CD4-positive, alpha-beta T cell treated with Interleukin-10 for 1 hour (primary cell): ENCODE measurements around the gene ONECUT3.
"Not testable (repeated sequence)": the region's sequence is repeated elsewhere in the genome, so short reads cannot be mapped to it uniquely, and the experiment has no call there.

Experiments
- DNase-seq: peaks from one replicate; pipeline ENCODE4 v3.0.0-alpha.2; 2020

ONECUT3 gene

DNA sequence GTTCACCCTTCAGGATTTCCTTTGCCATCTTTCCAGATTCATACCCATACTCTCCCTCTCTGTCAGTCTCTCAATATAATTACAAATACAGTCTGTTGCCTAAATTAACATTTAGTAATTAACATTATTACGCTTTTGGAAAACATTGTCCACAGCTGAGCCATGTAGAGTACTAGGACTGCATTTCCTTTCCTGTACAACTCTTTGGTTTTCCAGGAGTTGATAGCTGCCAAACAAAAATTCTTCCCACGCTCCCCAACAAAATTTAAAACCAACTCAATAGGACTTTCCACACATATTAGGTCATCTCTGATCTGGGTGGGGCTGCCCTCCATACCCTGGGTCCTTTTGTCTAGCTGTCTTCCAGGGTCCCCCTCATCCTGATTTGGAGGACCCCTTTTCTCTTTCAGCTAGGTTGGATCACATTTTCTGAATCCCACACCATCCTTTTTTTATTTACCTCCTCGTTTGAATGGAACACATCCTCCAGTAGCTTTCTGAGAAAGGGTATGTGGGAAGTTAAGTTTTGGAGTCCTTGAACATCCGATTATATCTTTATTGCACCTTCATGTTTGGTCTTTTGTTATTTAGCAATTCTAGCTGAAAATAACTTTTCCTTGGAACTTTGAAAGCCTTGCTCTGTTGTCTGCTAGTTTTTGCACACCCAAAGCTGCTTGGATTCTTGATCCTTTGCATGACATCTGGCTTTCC lies 17.7 kb downstream of the ONECUT3 start:
- no peak for DNase-seq

DNA sequence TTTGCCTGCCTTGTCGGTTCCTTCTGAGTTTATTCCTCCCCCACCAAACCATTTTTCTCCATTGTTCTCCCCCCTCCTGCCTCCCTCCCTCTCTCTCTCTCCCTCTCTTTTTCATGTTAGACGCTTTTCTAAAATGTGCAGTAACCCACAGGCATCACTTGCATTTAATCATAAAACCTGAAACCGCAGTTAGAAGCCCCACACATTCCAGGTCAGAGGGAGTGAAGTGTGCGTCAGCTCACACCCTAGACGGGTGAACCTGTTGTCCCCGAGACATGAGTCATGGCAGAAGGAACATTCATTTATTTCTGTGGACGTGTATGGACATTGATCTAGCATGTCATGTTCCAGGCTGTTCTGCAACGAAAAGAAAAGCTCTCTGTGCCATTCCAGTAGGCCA lies 19.9 kb downstream of the ONECUT3 start:
- no peak for DNase-seq

DNA sequence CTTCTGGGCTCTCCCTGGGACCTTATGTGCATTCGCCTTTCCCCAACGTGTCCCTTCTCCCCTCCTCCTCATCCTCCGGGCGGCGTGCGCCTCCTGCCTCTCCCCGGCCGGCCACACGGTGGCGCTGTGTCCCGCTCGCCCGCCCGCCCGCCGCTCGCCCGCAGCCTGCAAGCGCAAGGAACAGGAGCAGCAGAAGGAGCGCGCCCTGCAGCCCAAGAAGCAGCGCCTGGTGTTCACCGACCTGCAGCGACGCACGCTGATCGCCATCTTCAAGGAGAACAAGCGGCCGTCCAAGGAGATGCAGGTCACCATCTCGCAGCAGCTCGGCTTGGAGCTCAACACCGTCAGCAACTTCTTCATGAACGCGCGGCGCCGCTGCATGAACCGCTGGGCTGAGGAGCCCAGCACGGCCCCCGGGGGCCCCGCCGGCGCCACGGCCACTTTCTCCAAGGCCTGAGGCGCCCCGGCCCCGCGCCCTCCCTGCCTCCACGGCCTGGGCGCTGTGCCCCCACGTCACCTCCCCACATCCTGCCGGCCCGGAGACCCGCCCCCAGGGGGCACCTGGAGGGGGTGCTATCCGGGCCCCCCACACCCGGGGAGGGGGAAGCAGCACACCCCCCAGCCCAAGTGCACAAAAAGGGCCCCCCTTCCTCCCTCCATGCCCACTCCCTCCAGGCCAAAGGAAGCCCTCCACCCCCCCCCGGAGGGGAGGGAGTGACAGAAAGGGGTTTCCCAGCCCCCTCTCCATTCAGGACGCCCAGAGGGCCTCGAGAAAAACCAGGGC lies 21.9 kb downstream of the ONECUT3 start:
- DNase-seq, result no peak

DNA sequence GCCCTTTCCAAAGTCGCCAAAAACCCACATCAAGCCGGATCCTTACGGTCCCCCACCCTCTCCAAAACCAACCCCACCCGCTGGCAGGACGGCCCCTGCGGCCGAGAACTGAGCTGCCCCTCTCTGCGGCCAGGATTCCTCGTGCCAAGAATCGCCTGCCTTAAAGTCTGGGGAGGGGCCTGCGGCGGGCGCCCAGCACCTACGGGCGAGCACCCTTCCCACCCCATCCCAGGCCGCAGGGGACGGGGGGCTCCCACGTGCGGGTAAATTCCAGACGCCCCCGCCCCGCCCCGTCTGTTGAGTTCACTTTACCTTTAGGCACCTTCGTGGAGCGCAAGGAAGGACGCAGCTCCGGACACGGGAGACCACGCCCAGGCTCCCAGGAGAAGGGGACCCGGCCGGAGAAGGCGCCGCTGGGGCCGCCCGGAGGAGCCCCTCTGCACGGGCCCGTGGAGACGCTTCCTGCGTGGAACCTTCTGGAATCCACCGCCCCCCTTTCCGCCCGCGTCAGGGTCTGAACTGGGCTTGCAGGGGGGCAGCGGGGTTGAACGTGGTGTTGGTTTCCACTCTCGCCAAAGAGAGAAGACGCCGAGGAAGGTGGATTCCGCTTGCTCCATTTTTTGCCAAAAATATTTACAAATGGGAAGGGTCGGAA lies 22.8 kb downstream of the ONECUT3 start:
- DNase-seq, result no peak

DNA sequence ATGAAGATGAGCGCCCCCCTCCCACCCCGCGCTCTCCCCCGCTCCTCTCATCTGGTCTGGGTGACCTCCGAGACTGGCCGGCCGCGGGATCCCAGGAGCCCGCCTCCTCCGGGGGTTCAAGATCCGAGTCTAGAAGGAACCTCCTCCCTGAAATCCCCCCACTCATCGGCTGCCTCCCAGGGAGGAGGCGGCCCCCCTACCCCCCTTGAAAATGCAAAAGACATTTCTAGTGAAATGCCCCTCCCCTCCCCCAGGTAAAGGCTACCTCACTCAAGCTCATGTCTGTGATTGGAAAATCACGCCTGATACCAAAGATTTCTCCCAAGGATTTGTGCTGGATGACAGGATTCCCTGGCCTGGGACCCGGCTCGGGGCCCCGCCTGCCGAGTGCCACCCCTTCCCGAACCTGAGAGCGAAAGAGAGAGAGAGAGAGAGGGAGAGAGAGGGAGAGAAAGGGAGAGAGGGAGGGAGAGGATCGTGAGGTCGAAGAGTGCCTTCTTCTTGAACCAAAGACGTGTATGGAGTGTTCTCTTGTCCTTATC lies 23.4 kb downstream of the ONECUT3 start:
- DNase-seq, result no peak

DNA sequence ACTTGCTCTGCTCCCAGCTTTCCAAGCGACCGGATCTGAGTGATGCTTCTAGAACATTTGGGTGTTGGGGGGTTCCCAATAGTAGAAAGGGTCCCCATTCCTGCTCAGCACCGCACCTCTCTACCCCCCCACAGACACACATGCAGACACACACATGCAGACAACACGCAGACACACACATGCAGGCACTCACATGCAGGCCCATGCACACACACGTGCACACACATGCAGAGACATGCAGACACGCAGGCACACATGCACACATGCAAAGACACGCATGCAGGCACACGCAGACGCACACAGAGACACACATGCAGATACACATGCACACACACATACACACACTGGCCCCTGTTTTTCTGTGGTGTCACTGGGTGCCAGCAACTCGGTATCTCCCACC lies 23.8 kb downstream of the ONECUT3 start:
- no peak for DNase-seq

DNA sequence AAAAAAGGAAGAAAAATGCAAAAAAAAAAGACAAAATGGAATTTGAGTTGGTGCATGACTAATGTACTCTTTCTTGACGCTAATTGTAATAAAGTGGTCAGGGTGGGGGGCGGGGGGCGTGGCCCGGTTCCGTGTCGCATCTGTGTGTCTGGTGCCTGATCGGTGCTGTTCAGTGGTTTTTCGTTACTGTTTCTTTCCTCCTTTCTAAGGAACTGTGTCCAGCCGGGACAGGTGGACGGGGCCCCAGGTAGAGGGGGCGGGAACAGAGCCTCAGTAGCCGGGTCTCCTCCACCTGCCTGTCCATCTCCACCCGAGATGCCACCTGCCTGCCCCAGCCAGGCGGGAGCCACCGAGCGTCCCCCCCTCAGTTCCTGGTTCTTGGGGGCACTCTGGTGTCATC lies 26.3 kb downstream of the ONECUT3 start:
- DNase-seq, result no peak

DNA sequence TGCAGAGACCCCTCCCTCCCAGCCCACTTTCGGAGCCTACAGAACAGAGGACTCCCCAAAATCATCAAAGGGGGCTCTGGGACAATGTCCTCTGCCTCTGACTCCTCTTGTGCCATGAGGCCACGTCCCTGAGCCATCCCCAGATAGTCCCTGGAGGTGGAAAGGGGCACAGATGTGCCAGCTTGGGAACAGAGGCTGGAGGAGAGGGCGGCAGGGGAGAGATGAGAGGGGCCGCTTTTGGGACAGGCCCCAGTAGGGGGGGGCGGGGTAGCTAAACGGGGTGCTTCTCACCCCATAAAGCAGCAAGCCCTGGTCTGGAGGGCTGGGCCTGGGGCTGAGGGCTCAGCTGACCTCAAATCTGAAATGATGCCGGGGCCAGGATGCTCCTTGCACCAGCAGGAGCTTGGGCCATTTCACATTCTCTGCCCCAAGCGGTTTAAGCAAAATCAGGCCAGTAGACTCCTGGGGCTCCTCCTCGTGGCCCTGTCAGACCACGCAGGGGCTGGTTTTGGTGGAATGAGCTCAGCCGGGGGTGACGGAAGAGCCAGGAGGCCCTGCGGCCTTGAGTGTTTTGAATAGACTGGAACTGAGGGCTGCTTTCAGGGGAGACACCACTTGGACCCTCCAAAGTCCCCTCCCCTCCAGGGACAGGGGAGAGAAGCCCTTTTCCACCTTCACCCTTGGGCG lies 27.1 kb downstream of the ONECUT3 start:
- no peak for DNase-seq

DNA sequence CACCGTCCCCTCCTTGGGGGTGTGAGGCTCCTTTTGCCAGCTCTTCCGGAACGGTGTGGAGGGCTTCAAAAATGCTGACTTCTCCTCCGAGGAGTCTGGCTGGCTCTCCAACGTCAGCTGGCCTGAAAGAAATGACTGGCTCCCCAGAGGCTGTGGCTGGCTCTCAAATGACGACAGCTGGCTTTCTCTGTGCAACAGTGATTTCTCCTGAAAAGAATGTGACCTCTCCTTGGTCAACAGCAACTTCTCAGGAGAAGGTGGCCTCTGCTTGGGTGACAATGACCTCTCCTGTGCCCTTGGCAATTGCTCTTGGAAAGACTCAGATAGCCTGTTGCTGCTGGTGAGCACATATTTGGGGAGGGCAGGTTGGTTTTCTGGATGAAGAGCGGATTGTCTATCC lies 29.2 kb downstream of the ONECUT3 start:
- no peak for DNase-seq

DNA sequence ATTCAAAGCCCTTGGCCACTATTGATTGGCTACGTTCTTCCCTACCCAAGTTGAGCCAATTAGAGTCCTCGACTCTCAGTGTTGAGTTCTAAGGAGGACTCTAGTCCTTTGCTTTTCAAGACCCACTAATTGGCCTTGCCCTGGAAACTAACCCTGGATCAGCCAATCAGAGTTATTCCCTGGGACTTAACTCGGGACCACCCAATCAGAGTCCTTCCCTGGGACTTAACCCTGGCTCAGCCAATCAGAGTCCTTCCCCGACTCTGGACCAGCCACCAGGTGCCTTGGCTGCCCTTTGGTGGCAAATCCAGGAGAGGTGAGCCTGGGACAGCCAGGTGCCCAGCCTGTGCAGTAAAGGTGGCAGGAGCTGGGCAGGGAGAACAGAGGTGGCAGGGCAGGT lies 30.0 kb downstream of the ONECUT3 start:
- DNase-seq, result no peak

DNA sequence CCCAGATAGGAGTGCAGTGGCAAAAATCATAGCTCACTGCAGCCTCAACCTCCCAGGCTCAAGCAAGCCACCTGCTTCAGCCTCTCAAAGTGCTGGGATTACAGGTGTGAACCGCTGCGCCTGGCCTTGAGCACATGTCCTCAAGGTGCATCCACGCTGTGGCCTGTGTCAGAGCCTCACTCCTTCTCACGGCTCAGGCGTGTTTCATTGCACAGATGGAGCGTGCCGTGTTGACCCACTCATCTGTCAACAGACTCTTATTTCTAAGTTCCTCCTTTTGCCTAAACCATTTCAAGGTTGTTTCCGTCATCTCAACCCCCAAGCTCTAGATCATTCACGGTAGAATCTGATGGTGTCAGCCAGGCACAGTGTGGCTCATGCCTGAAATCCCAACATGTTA lies 30.6 kb downstream of the ONECUT3 start:
- no peak for DNase-seq

DNA sequence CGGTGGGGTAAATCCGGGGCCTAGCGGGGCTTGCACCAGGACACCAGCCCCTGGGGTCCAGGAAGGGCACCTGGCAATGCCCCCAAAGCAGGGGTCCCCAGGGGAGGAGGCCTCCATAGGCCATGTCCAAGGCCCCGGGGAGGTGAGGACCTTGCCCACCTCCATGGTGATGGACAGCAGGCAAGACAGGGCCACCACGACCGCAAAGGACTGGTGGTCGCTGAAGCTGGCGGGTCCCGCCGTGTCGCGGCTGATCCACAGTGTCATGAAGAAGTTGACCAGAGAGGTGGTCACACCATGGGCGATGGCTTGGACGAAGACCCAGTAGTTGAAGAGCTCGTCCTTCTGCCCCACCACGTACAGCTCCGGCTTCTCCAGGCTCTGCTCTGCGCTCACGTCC lies 32.0 kb downstream of the ONECUT3 start:
- no peak for DNase-seq

DNA sequence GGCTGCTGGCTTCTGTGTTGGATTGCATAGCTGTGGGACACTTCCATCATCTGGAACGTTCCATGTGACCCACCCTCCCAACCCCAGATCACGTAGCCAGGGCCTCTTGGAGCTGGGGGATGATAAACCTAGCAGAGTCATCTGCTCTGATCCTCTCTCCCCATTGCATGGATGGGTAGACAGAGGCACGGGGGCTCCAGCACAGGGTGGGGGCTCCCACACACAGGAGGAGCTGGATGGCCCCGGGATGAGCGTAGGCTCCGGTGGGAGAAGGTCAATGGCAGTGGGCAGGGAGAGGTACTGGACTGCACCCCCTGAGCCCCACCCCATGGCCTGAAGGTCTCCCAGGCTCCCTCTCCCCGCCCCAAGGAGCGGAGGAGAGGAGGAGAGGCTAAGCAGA lies 33.4 kb downstream of the ONECUT3 start:
- no peak for DNase-seq

DNA sequence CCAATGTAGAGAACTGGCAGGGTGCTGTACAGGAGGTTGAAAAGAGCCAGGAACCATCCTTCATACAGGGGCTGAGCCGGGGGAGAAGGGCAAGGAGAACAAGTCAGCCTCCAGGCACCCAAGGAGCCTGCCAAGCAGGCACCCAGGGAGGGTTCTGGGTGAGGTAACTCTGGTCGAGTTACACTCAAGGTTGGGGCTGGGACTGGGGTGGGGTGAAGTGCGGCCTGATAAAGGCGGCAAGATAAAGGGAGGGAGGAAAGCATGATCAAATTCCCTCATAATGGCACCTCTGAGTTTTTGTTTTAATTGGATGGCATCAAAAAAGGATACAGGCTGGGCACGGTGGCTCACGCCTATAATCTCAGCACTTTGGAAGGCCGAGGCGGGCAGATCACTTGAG lies 33.8 kb downstream of the ONECUT3 start:
- no peak for DNase-seq

DNA sequence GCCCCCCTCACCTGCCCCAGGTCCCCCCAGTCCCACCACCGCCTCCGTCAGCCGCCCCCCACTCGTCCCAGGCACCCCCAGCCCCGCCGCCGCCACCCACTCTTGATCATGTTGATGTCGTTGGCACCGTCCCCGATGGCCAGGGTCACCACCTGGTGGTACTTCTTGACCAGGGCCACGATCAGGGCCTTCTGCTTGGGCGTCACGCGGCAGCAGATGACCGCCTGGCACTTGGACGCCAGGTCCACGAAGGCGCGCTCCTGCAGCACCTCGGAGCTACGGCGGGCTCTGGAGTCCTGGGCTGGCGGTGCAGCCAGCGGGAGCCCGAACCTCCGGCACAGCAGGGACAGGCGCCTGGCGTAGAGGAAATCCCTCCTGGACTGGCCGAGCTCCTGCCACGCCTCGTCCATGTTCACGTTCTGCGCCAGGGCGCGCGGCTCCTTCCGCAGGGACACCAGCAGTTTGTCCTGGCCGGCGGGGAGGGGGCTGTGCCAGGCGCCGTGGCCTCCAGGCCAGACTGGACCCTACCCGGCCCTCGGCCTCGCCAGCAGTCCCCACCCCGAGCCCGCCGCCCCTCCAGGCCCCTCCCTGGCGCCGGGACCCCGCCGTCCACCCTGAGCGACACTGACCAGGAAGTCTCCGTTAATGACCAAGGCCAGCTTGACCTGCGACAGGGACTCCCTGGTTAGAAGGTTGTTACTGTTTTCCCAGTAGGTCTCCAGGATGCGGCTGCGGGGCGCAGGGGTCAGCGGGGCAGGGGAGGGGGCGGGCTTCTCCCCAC lies 36.1 kb downstream of the ONECUT3 start:
- DNase-seq, result no peak

DNA sequence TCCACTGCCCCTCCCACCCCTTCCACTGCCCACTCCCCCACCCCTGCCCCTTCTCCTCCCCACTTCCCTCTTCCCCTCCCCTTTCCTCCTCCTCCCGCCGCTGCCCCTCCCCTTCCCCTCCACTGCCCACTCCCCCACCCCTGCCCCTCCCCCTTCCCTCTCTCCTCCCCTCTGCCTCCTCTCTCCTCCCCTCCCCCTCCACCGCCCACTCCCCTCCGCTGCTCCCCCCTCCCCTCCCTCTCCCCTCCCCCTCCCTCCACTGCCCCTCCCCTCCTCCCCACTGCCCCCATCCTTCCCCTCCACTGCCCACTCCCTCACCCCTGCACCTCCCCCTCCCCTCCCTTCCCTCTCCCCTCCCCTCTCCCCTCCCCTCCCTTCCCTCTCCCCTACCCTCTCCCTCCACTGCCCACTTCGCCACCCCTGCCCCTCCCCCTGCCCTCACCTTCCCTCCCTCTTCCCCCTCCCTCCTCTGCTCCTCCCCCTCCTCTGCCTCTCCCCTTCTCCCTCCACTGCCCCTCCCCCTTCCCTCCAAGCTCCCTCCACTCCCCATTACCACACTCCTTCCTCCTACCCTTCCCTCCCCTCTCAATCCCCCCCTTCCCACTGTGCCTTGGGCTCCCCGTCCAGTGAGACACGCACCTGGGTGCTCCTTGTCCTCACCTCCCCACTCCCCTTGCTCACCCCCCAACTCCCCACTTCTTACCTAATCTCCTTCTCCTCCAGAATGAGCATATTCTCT lies 36.9 kb downstream of the ONECUT3 start:
- no peak for DNase-seq

DNA sequence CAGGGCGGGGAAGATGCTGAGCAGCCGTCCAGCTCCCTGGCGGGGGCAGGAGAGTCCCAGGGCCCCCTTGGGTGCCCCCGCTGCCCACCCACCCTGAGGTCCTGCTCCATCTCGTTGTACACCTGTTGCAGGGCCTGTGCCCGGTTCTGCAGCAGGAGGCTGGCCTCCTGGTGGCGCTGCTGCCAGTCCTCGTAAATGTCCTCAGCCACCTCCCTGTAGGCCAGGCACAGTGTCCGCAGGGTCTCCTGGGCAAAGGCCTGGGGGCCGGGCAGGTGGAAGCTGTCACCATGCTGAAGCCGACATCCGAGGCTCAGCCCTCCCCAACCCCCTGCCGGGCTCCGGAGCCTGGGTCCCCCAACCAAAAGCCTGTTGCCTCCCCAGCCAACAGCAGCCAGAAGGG lies 38.6 kb downstream of the ONECUT3 start:
- no peak for DNase-seq

DNA sequence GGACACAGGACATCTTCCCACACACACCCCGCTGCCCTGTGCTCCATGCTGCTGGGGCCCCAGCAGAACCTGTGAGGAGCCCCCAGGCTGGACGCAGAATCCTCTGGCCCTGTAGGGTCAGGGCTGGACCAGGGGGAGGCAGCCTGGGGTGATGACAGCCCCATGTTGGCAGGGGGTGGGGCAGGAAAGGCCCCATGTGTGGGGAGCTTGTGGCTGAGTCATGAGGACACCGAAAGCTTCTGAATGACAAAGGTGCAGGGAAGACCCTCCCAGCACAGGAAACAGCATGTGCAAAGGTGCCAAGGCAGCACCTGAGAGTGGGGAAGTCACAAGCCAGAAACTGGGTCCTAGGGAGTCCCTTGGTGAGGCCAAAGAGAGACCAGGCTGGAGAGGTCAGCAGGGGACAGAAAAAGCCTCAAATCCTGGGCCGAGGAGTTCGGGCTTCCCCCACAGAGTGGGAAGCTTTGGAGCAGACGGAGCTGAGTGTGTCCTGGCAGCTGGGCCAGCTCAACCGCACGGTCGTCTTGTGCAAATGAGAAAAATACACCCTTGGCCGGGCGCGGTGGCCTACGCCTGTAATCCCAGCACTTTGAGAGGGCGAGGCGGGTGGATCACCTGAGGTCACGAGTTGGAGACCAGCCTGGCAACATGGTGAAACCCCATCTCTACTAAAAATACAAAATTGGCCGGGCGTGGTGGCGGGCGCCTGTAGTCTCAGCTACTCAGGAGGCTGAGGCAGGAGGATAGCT lies 41.3 kb downstream of the ONECUT3 start:
- no peak for DNase-seq

DNA sequence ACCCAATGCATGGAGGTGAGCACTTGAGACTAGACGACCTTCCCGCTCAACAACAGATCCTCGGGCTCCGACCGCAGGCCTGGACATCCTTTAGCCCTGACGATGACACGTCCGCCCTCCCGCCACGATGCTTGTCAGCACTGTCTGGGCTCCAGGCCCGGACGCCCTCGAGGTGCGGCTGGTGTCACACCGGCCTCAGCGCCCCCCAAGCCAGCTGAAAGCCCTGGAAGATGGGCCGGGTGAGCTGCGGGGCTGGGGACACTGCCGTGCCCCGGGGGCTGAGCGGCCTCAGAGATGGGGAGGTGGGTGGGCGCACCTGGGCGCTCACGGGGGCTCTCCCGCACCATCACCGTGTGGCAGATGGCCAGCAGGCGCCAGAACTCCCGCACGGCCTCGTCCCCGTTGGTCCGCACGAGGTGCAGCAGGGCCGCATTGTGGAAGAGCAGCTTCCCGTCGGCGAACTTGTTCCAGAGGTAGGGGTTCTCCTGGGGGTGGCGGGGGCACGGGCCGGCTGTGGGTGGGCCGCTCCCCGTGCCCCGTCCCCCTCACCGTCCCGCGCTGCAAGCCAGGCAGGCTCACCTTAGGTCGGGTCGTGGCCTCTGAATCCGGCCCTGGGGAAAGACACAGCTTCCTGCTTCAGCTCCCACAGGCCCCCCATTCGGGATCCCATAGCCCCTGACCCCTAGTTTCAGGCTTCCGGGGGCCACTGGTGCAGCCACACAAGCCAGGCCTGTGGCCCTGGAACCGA lies 43.3 kb downstream of the ONECUT3 start:
- DNase-seq, result no peak

DNA sequence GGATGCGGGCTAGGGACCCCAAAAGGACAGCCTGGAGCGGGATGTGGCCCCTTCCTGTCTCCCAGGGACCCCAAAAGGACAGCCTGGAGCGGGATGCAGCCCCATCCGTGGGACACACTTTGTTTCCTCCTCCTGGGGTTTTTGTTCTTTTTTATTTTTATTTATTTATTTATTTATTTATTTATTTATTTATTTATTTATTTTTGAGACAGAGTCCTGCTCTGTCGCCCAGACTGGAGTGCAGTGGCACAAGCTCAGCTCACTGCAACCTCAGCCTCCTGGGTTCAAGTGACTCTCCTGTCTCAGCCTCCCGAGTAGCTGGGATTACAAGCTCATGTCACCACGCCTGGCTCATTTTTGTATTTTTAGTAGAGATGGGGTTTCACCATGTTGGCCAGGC lies 44.0 kb downstream of the ONECUT3 start:
- not testable (repeated sequence) for DNase-seq
